ENCODE measurements around the gene INAVA.
A peak's percentile ranks its signal among the peaks of the same experiment; 100 is the strongest.

Gene INAVA

GRCh38 chr1:200890818-200891773, 3.6 kb upstream of the INAVA start:
- TF ChIP-seq, protein P1, sequence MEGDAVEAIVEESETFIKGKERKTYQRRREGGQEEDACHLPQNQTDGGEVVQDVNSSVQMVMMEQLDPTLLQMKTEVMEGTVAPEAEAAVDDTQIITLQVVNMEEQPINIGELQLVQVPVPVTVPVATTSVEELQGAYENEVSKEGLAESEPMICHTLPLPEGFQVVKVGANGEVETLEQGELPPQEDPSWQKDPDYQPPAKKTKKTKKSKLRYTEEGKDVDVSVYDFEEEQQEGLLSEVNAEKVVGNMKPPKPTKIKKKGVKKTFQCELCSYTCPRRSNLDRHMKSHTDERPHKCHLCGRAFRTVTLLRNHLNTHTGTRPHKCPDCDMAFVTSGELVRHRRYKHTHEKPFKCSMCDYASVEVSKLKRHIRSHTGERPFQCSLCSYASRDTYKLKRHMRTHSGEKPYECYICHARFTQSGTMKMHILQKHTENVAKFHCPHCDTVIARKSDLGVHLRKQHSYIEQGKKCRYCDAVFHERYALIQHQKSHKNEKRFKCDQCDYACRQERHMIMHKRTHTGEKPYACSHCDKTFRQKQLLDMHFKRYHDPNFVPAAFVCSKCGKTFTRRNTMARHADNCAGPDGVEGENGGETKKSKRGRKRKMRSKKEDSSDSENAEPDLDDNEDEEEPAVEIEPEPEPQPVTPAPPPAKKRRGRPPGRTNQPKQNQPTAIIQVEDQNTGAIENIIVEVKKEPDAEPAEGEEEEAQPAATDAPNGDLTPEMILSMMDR (IDR thresholded peaks at IDR 0.05; ENCODE audit: low read length, missing control alignments), result peak; percentile 45
- H3K4me3 ChIP-seq (replicated peaks; ENCODE audit: low read depth, low read length), result peak overlapping the region; percentile 49
- DNase-seq (ENCODE audit: low read depth), result peak; percentile 34

GRCh38 chr1:200891774-200892157, 2.9 kb upstream of the INAVA start:
- TF ChIP-seq, protein P1 (IDR thresholded peaks at IDR 0.05; ENCODE audit: low read length, missing control alignments), result no peak
- H3K4me3 ChIP-seq (replicated peaks; ENCODE audit: low read depth, low read length), result no peak overlapping the region
- DNase-seq (ENCODE audit: low read depth), result no peak

DNA sequence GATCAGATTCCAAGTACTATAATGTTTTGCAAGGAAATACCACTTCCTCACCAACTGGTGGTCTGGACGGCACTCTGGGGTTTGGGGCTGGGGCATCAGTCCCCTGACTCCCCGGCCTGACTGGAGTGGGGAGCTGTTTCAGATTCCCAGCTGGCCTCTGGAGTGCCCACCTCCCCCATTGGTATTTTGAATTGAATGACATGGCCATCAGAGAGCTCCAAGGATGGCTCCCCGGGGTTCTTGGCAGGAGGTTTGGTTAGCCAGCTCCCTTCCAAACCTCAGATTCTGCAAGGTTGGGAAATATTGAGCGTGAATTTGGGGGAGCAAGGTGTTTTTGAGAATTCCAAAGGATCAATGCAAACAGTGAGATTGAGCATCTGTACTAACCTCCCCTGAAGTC, 2.2 kb upstream of the INAVA start:
- TF ChIP-seq, protein P1 (IDR thresholded peaks at IDR 0.05; ENCODE audit: low read length, missing control alignments), result no peak
- no peak for DNase-seq (ENCODE audit: low read depth)

DNA sequence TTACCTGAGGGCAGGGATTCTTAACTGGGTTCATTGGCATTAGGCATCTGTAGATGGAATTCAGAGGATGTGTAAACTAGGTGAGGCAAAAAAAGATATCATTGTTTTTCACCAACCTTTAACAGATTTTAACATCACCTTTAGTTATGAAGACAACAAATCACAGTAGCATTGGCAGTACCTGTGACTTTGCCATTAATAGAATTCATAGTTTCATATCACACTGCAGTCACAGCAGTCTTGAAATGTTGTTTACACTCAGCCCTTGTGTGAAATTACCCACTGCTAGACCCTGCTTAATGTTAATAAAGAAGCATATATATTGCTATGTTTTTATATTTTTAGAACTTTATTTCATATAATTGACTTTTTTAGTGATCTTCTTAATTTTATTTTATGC, 1.7 kb upstream of the INAVA start:
- TF ChIP-seq, protein P1 (IDR thresholded peaks at IDR 0.05; ENCODE audit: low read length, missing control alignments), result no peak
- no peak for DNase-seq (ENCODE audit: low read depth)
- no peak overlapping the region for H3K4me3 ChIP-seq (replicated peaks; ENCODE audit: low read depth, low read length)

More for the DNA sequence above, 2.2 kb upstream of the INAVA start:
- H3K4me3 ChIP-seq (replicated peaks; ENCODE audit: low read depth, low read length), result no peak overlapping the region

GRCh38 chr1:200893411-200893901, 1.2 kb upstream of the INAVA start:
- no peak for DNase-seq (ENCODE audit: low read depth)
- no peak overlapping the region for H3K4me3 ChIP-seq (replicated peaks; ENCODE audit: low read depth, low read length)
- TF ChIP-seq, protein P1 (IDR thresholded peaks at IDR 0.05; ENCODE audit: low read length, missing control alignments), result no peak

DNA sequence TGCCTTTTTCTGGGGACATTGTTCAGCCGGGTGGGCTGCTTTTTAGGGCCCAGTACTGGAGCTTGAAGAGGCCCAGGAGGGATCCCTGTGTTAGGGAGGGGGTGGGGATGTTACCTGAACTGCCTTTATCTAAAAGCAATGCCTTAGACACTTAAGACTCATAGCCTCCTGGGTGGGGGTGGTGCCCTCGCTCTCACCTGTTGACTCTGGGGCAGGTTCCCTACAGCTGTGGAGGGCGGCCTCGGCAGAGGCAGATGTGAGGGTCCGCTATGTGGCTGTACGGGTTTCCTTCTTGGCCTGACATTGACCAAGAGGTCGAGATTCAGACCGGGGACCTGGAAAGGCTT, 716 bp downstream of the INAVA start:
- no peak overlapping the region for H3K4me3 ChIP-seq (replicated peaks; ENCODE audit: low read depth, low read length)
- TF ChIP-seq, protein P1 (IDR thresholded peaks at IDR 0.05; ENCODE audit: low read length, missing control alignments), result no peak
- no peak for DNase-seq (ENCODE audit: low read depth)
